ENCODE results near the gene SORCS2. TPM values are rescaled to one million over a fixed set of nuclear protein-coding genes. Genes with fewer than 3 reads are reported as not detected.

SORCS2 gene
- polyA plus RNA-seq, 1 donor (not counting 4 experiments of a cell fraction or from before 2014, with no cell fraction given) = 0.09 TPM

- H2AFZ ChIP-seq (ENCODE audit: control insufficient read depth, low read length) = no peak overlapping the region
- no peak overlapping the region for H3K27ac ChIP-seq (ENCODE audit: control insufficient read depth, insufficient read depth, low read length)
- TF ChIP-seq EZH2 (IDR thresholded peaks at IDR 0.05; ENCODE audit: low read length) (no peak), CTCF (optimal IDR thresholded peaks at IDR 0.05 in 1 of 3, IDR thresholded peaks at IDR 0.05 in 1 of 3, conservative IDR thresholded peaks at IDR 0.05 in 1 of 3; ENCODE audit: extremely low read depth in 1 of 3, insufficient read depth in 2 of 3, low read length in 3 of 3) (no peak)
- H3K4me1 ChIP-seq (ENCODE audit: control insufficient read depth, extremely low read depth, insufficient read depth, low read length) = no peaks in the 10 kb centered on the region
- dilution Hi-C loops (cut with MboI; ENCODE audit: extremely low pct_ligation_motif_present, low sequenced_read_pairs) = no loop called here
- peaks cover 4% of the 10 kb centered on the region for H3K27me3 ChIP-seq (ENCODE audit: control insufficient read depth, extremely low read depth, insufficient read depth, low read length)
- H3K4me2 ChIP-seq (ENCODE audit: control insufficient read depth, extremely low read depth, insufficient read depth, low read depth, low read length) = no peak overlapping the region
- no peaks in the 10 kb centered on the region for H3K9me1 ChIP-seq (ENCODE audit: control insufficient read depth, extremely low read depth, insufficient read depth, low read length)
- H3K9me3 ChIP-seq (ENCODE audit: control insufficient read depth, low read depth, low read length) = no peaks in the 10 kb centered on the region
- H3K36me3 ChIP-seq (ENCODE audit: control insufficient read depth in 2 of 2, extremely low read depth in 1 of 2, insufficient read depth in 2 of 2, low read length in 2 of 2) = no peaks in the 10 kb centered on the region
- H3K9ac ChIP-seq (ENCODE audit: control insufficient read depth, extremely low read depth, insufficient read depth, low read length) = no peak overlapping the region
- DNase-seq (ENCODE audit: low read depth, low spot score) = no peak
- no peak for FAIRE-seq
- H3K79me2 ChIP-seq (ENCODE audit: control insufficient read depth, insufficient read depth, low read length) = no peaks in the 10 kb centered on the region
- no peak overlapping the region for H3K4me3 ChIP-seq (ENCODE audit: control insufficient read depth in 2 of 3, extremely low read depth in 1 of 3, insufficient read depth in 2 of 3, low read depth in 1 of 3, low read length in 3 of 3)
- no peaks in the 10 kb centered on the region for H4K20me1 ChIP-seq (ENCODE audit: control insufficient read depth, extremely low read depth, insufficient read depth, low read length)
Measured at GRCh38 chr4:7590189-7590588, 397.9 kb downstream of the SORCS2 start.

- H3K4me1 ChIP-seq (ENCODE audit: control insufficient read depth, extremely low read depth, insufficient read depth, low read length) = no peaks in the 10 kb centered on the region
- H4K20me1 ChIP-seq (ENCODE audit: control insufficient read depth, extremely low read depth, insufficient read depth, low read length) = no peaks in the 10 kb centered on the region
- DNase-seq (ENCODE audit: low read depth, low spot score) (no peak), FAIRE-seq (no peak)
- H3K27ac ChIP-seq (ENCODE audit: control insufficient read depth, insufficient read depth, low read length) = no peak overlapping the region
- H3K9me1 ChIP-seq (ENCODE audit: control insufficient read depth, extremely low read depth, insufficient read depth, low read length) = no peaks in the 10 kb centered on the region
- no peaks in the 10 kb centered on the region for H3K36me3 ChIP-seq (ENCODE audit: control insufficient read depth in 2 of 2, extremely low read depth in 1 of 2, insufficient read depth in 2 of 2, low read length in 2 of 2)
- no peak overlapping the region for H2AFZ ChIP-seq (ENCODE audit: control insufficient read depth, low read length)
- H3K4me3 ChIP-seq (ENCODE audit: control insufficient read depth in 2 of 3, extremely low read depth in 1 of 3, insufficient read depth in 2 of 3, low read depth in 1 of 3, low read length in 3 of 3) = no peak overlapping the region
- H3K9ac ChIP-seq (ENCODE audit: control insufficient read depth, extremely low read depth, insufficient read depth, low read length) = no peak overlapping the region
- no peaks in the 10 kb centered on the region for H3K9me3 ChIP-seq (ENCODE audit: control insufficient read depth, low read depth, low read length)
- dilution Hi-C loops (cut with MboI; ENCODE audit: extremely low pct_ligation_motif_present, low sequenced_read_pairs) = no loop called here
- peaks cover 4% of the 10 kb centered on the region for H3K27me3 ChIP-seq (ENCODE audit: control insufficient read depth, extremely low read depth, insufficient read depth, low read length)
- H3K4me2 ChIP-seq (ENCODE audit: control insufficient read depth, extremely low read depth, insufficient read depth, low read depth, low read length) = no peak overlapping the region
- no peaks in the 10 kb centered on the region for H3K79me2 ChIP-seq (ENCODE audit: control insufficient read depth, insufficient read depth, low read length)
- no peak for TF ChIP-seq CTCF (optimal IDR thresholded peaks at IDR 0.05 in 1 of 3, IDR thresholded peaks at IDR 0.05 in 1 of 3, conservative IDR thresholded peaks at IDR 0.05 in 1 of 3; ENCODE audit: extremely low read depth in 1 of 3, insufficient read depth in 2 of 3, low read length in 3 of 3)
- TF ChIP-seq EZH2 (IDR thresholded peaks at IDR 0.05; ENCODE audit: low read length) = no peak
Measured at GRCh38 chr4:7590899-7591298, 398.6 kb downstream of the SORCS2 start.

All from keratinocyte (primary cell).